CD4-positive, alpha-beta T cell treated with Interleukin-15 for 1 hour (primary cell): ENCODE results near the gene TNFRSF12A.
"Not testable (repeated sequence)": the region's sequence is repeated elsewhere in the genome, so short reads cannot be mapped to it uniquely, and the experiment has no call there.

ENCODE experiments used
- DNase-seq: peaks from one replicate; pipeline ENCODE4 v3.0.0-alpha.2; 2020

The TNFRSF12A gene

DNA sequence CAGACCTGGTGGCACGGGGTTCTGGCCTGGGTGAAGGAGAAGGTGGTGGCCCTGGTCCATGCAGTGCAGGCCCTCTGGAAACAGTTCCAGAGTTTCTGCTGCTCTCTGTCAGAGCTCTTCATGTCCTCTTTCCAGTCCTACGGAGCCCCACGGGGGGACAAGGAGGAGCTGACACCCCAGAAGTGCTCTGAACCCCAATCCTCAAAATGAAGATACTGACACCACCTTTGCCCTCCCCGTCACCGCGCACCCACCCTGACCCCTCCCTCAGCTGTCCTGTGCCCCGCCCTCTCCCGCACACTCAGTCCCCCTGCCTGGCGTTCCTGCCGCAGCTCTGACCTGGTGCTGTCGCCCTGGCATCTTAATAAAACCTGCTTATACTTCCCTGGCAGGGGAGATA, 49.0 kb downstream of the TNFRSF12A start:
- DNase-seq, result not testable (repeated sequence)

DNA sequence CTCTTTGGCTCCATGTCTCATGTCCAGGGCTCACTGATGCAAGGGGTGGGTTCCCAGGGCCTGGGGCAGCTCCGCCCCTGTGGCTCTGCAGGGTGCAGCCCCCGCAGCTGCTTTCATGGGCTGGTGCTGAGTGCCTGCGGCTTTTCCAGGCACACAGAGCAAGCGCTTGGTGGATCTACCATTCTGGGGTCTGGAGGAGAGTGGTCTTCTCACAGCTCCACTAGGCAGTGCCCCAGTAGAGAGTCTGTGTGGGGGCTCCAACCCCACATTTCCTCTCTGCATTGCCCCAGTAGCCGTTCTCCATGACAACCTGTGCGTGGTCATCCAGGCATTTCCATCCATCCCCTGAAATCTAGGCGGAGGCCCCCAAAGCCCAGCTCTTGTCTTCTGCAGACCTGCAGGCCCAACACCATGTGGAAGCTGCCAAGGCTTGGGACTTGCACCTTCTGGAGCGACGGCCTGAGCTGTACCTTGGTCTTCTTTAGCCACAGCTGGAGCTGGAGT, 50.5 kb downstream of the TNFRSF12A start:
- DNase-seq, result peak; percentile 33

DNA sequence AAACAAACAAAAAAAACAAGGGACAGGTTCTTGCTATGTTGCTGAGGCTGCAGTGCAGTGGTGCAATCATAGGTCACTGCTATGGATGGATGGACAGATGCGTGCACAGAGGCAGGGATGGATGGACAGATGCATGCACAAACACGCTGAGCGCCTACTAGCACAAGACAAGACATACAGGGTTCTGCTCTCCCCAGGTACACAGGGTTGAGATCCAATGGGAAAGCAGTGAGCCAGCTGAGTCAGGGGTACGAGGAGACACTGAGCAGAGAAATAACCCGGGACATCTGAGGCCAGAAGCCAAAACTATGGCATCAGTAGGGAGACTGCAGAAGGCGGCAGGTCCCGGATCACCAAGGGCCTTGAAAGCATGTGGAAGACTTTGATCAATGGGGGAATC, 51.5 kb downstream of the TNFRSF12A start:
- no peak for DNase-seq
